Vagina (tissue), 2 donors: ENCODE results near the gene TMEM106A.

ENCODE experiments used
- POLR2A ChIP-seq, 2 donors: fragments of 450-650 bp; IDR thresholded peaks; one replicate each; pipeline ENCODE4 v1.6.1; 2017; ENCODE audit warnings: antibody characterized with exemption in 2 of 2, mild to moderate bottlenecking in 2 of 2, moderate library complexity in 2 of 2
- TF ChIP-seq, protein P1 (sequence below), 3 experiments: fragments of 450-650 bp in 2 of 3; fragments of 200-600 bp in 1 of 3; sonication (generic) in 1 of 3; IDR thresholded peaks; one replicate each; pipeline ENCODE4 v1.5.1; 2017 to 2019; ENCODE audit warnings: antibody characterized with exemption in 3 of 3, mild to moderate bottlenecking in 2 of 3, moderate library complexity in 2 of 3

DNA sequence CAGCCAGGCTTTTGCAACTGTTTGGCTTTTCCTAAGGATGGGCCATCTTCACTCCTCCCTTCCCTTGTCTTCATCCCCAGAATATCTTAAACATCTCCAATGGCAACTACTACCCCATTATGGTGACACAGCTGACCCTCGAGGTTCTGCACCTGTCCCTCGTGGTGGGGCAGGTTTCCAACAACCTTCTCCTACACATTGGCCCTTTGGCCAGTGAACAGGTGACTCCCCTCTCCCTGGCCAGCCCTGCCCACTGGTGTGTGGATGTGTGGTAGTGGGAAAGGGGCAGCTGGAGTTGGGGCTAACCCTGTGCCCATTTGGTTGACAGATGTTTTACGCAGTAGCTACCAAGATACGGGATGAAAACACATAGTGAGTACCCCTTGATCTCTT lies 4.7 kb downstream of the TMEM106A start:
- TF ChIP-seq, protein P1, sequence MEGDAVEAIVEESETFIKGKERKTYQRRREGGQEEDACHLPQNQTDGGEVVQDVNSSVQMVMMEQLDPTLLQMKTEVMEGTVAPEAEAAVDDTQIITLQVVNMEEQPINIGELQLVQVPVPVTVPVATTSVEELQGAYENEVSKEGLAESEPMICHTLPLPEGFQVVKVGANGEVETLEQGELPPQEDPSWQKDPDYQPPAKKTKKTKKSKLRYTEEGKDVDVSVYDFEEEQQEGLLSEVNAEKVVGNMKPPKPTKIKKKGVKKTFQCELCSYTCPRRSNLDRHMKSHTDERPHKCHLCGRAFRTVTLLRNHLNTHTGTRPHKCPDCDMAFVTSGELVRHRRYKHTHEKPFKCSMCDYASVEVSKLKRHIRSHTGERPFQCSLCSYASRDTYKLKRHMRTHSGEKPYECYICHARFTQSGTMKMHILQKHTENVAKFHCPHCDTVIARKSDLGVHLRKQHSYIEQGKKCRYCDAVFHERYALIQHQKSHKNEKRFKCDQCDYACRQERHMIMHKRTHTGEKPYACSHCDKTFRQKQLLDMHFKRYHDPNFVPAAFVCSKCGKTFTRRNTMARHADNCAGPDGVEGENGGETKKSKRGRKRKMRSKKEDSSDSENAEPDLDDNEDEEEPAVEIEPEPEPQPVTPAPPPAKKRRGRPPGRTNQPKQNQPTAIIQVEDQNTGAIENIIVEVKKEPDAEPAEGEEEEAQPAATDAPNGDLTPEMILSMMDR (IDR thresholded peaks at IDR 0.05) = no peak
- no peak for TF ChIP-seq POLR2A (IDR thresholded peaks at IDR 0.05)
